ENCODE data around the gene ZNF14. TPM values are rescaled to one million over a fixed set of nuclear protein-coding genes. Genes with fewer than 3 reads are reported as not detected.

The ZNF14 gene
- total and polyA plus RNA-seq, 2 of the 4 experiments (the other 2 are of a cell fraction), result 1.2 to 5.4 TPM

DNA sequence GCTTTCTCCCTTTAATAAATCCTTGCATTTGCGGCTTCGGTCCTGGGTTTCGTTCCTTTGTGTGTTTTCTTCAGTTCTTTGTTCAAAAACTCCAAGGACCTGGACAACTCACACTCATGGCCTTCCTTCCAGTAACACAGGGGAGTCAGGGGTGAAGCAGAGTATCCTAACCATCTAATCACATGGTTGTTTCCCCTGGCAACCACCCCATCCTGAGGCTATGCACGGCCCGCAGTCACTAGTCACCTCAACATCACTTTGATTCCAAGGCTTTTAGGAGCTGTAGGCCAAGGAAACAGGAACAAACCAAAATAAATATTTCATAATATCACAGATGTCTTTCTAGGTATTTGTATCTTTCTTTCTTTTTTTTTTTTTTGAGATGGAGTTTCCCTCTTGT lies 35.3 kb downstream of the ZNF14 start:
- in situ Hi-C loops (cut with MboI; ENCODE audit: low sequenced_read_pairs), result no loop called here

More for the DNA sequence above, 35.3 kb downstream of the ZNF14 start:
- intact Hi-C loops (cut with micrococcal nuclease) (no loop called here), dilution Hi-C loops (cut with HindIII; ENCODE audit: low sequenced_read_pairs, unreplicated experiment) (no loop called here)
- no peak overlapping the region for H2BK5ac ChIP-seq (ENCODE audit: low read depth, low read length, poor library complexity, severe bottlenecking)
- TF ChIP-seq FOS (IDR thresholded peaks at IDR 0.05; ENCODE audit: low read depth, low read length) (no peak), MXI1 (IDR thresholded peaks at IDR 0.05; ENCODE audit: borderline replicate concordance, low read depth, low read length) (no peak), ELK1 (IDR thresholded peaks at IDR 0.05; ENCODE audit: borderline replicate concordance, low read depth, low read length) (no peak), MAZ (IDR thresholded peaks at IDR 0.05; ENCODE audit: borderline replicate concordance, low read depth, low read length) (no peak), NFE2L2 (IDR thresholded peaks at IDR 0.05; ENCODE audit: low read depth, low read length) (no peak), POLR2A (IDR thresholded peaks at IDR 0.05; ENCODE audit: low read depth, low read length) (no peak), BHLHE40 (IDR thresholded peaks at IDR 0.05; ENCODE audit: low read depth, low read length) (no peak), RFX5 (IDR thresholded peaks at IDR 0.05; ENCODE audit: low read depth, low read length) (no peak), CHD1 (IDR thresholded peaks at IDR 0.05; ENCODE audit: low read depth, low read length) (no peak), RAD21 (IDR thresholded peaks at IDR 0.05; ENCODE audit: low read length) (no peak), SMC3 (IDR thresholded peaks at IDR 0.05; ENCODE audit: low read depth, low read length) (no peak), MAFK (IDR thresholded peaks at IDR 0.05; ENCODE audit: low read depth, low read length) (no peak), CEBPB (IDR thresholded peaks at IDR 0.05; ENCODE audit: low read depth, low read length) (no peak)
- TF ChIP-seq, protein P1, sequence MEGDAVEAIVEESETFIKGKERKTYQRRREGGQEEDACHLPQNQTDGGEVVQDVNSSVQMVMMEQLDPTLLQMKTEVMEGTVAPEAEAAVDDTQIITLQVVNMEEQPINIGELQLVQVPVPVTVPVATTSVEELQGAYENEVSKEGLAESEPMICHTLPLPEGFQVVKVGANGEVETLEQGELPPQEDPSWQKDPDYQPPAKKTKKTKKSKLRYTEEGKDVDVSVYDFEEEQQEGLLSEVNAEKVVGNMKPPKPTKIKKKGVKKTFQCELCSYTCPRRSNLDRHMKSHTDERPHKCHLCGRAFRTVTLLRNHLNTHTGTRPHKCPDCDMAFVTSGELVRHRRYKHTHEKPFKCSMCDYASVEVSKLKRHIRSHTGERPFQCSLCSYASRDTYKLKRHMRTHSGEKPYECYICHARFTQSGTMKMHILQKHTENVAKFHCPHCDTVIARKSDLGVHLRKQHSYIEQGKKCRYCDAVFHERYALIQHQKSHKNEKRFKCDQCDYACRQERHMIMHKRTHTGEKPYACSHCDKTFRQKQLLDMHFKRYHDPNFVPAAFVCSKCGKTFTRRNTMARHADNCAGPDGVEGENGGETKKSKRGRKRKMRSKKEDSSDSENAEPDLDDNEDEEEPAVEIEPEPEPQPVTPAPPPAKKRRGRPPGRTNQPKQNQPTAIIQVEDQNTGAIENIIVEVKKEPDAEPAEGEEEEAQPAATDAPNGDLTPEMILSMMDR (conservative IDR thresholded peaks at IDR 0.05; ENCODE audit: low read depth, low read length), result no peak
- H3K4ac ChIP-seq (ENCODE audit: low read depth, low read length), result no peak overlapping the region
- no peaks in the 10 kb centered on the region for H4K20me1 ChIP-seq (ENCODE audit: insufficient read depth, low read length)
- H2BK120ac ChIP-seq (ENCODE audit: low read depth, low read length), result no peak overlapping the region
- H3K27me3 ChIP-seq (ENCODE audit: control insufficient read depth, insufficient read depth, low read length), result no peaks in the 10 kb centered on the region
- 80% methylated on average over 1 of the region's 5 CpGs; no CpG with 5 or more reads in 1 of the 2 experiments for WGBS, 2 experiments (ENCODE audit: extremely low coverage in 2 of 2, insufficient read length in 1 of 2)
- no peak overlapping the region for H2AK5ac ChIP-seq (ENCODE audit: low read depth, low read length)
- no peak overlapping the region for H3K4me2 ChIP-seq (ENCODE audit: low read depth, low read length)
- H3K9ac ChIP-seq (ENCODE audit: low read depth, low read length), result no peak overlapping the region
- H4K8ac ChIP-seq (ENCODE audit: low read depth in 2 of 2, low read length in 2 of 2), result no peak overlapping the region
- ATAC-seq (ENCODE audit: low read depth) (no peak), DNase-seq (no peak)
- H3K4me3 ChIP-seq (ENCODE audit: insufficient read depth, low read depth, low read length), result no peak overlapping the region
- H3K18ac ChIP-seq (ENCODE audit: low read depth, low read length), result no peak overlapping the region
- H3K36me3 ChIP-seq (ENCODE audit: control insufficient read depth, insufficient read depth, low read length), result no peaks in the 10 kb centered on the region
- no peak overlapping the region for H4K5ac ChIP-seq (ENCODE audit: low read depth, low read length)
- H3K79me1 ChIP-seq (ENCODE audit: low read depth in 1 of 2, low read length in 2 of 2), result no peaks in the 10 kb centered on the region
- H4K91ac ChIP-seq (ENCODE audit: insufficient read depth, low read depth, low read length), result no peak overlapping the region
- ChIA-PET POLR2A (ENCODE audit: unreplicated experiment) (no interaction called here), CTCF (no interaction called here)
- H2AK9ac ChIP-seq (replicated peaks; ENCODE audit: low read depth, low read length, poor library complexity), result no peak overlapping the region
- no peak overlapping the region for H2BK15ac ChIP-seq (ENCODE audit: low read depth, low read length)
- no peaks in the 10 kb centered on the region for H3K4me1 ChIP-seq (ENCODE audit: control insufficient read depth, insufficient read depth, low read length)
- peaks cover 22% of the 10 kb centered on the region for H3K9me3 ChIP-seq (ENCODE audit: control insufficient read depth, insufficient read depth, low read length)
- H3K14ac ChIP-seq (replicated peaks; ENCODE audit: low read depth, low read length), result no peak overlapping the region
- H3K23ac ChIP-seq (ENCODE audit: low read depth, low read length), result no peak overlapping the region
- no TSS peak for BruUV-seq (replicated peaks)
- no peak overlapping the region for H3K56ac ChIP-seq (ENCODE audit: extremely low read depth, insufficient read depth, low read length)
- no peaks in the 10 kb centered on the region for H3K9me1 ChIP-seq (ENCODE audit: insufficient read depth, low read length)
- no peak overlapping the region for H3K27ac ChIP-seq (ENCODE audit: insufficient read depth, low read length)
- no peak overlapping the region for H2AFZ ChIP-seq (replicated peaks; ENCODE audit: low read length, poor library complexity)
- H2BK20ac ChIP-seq (ENCODE audit: low read depth, low read length), result no peak overlapping the region
